Hepatic stellate cell (primary cell): ENCODE results near the gene SV2B.
"Not testable (repeated sequence)": the region's sequence is repeated elsewhere in the genome, so short reads cannot be mapped to it uniquely, and the experiment has no call there.

Source experiments
- DNase-seq: peaks from one replicate; pipeline ENCODE4 v3.0.0; 2011; ENCODE audit warnings: low spot score

SV2B gene

GRCh38 chr15:91099995-91100813 is at the start of gene SV2B:
SV2B (plus strand) TSS chr15:91100257; CDS start chr15:91226264, 126,007 bp downstream.
- DNase-seq: no peak

GRCh38 chr15:91051248-91051647 is 48.8 kb upstream of the SV2B start:
- DNase-seq: no peak

- DNase-seq: no peak
Measured at GRCh38 chr15:91054816-91055215, 45.2 kb upstream of the SV2B start.

DNA sequence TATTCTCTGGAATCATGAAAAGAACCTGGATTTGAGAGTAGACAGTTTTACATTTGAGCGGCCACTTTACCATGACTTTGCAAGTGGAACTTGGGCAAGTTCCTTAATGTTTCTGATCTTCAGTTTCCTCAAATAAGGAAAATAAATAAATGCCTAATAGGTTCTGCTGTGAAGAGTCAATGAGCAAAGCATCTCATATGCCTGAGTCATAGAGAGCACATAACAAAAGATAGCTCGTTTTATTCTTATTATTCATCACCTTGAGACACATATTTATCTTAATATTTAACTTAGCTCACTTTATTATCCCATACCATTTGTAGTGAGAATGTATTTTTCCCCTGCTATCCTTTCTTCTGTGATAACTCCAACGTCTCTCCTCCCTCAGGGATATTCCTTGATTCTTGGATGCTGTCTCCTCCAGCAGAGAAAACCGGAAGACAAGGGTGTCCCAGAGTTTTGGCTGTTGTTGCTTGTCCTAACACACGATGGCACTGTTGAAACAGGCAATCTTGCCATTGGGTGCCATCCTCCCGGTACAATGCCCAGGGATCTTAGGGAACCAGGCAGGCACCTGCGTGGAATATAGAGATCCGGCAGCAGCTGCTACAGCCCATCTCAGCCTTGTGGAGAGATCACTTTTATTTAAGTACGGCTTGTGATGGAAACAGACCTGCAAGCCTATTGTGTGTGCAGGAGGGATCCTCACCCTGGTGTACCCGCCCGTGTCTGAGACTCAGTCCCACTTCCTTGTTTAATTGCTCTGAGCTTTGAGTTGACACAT is 44.3 kb upstream of the SV2B start:
- peak; percentile 61 for DNase-seq

DNA sequence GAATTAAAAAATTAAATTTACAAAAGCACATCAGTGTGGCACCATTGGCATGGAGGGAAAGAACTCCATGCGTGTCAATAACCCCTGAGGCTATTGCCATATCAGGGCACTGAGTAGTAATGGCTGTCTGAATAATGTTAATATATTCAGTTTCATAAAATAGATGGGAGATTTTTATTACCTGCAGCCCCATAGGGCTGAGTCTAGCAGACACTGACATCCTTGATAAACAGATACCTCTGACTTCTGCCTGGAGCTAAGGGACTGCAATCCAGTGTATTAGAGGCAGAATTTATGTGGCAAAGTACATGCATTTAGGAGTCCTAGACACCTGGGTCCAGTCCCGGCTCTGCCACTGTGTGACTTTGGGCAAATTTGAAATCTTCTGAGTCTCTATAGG is 38.8 kb upstream of the SV2B start:
- no peak for DNase-seq

GRCh38 chr15:91061997-91062396 is 38.1 kb upstream of the SV2B start:
- DNase-seq: no peak

DNA sequence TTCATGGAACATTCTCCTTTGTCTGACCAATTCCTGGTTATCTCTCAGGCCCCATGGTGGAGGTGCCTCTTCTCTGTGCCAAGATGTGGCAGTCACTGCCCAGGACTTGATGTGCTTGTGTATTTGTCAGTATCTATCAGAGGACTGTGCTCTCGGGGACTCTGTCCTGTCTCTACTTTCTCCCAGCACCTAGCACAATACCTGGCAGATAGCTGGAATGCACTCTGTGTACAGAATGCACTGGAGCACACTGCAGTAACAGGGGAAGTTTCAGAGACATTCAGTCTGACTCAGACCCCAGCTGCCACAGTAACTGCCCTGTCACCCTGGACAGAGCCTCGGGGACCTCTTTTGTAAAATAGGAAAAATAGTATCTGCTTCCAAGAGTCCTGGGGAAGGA is 34.6 kb upstream of the SV2B start:
- DNase-seq: no peak

DNA sequence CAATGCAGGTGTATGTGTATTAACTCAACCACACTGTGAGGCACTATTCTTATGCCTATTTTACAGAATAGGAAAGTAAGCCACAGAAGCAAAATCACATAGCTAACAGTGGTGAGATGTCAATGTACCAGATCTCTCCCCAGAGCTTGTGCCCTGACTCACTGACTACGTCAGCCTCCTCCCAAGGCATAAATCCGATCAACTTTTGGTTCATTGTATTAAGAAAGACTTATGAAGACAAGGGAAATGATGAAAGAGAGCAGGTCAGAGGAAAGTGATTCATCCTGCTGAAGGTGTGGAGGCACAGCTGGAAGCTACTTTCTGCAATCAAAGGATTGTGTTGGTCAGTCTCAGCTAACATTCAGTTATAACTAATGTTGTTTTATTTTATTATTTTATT is 33.0 kb upstream of the SV2B start:
- DNase-seq: no peak

DNA sequence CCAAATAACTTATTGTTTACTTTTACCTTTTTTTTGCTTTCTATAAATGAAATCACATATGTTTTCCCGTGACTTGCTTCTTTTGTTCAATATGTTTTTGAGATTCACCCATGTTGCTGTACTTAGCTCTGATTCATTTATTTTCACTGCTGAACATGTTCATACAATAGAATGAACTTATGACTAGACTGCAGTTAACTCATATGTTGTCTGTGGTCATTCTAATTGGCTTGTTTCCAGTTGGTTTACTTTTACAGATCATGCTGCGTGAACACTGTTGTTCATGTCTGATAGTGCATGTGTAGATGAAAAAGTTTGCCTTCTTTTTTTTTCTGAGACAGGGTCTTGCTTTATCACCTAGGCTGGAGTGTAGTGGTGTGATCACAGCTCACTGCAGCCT is 31.6 kb upstream of the SV2B start:
- no peak for DNase-seq

DNA sequence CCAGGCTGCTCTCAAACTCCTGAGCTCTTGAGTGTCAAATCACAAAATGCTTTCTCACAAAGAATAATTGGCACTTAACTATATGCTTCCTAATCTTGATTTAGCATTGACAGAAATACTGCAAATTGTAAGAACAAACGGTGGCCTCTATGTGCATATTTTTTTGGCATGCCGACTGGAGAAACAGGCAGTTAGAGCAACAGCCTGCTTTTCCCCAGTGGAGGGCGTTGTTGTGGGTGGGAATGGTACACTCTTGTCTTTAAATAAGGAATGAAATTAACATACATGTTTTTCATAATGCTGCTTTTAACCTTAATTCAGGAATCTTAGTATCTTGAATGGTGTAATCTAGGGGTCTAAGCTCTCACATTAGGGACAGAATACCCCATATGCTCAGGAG is 31.1 kb upstream of the SV2B start:
- no peak for DNase-seq

GRCh38 chr15:91070872-91071271 is 29.2 kb upstream of the SV2B start:
- DNase-seq: no peak

DNA sequence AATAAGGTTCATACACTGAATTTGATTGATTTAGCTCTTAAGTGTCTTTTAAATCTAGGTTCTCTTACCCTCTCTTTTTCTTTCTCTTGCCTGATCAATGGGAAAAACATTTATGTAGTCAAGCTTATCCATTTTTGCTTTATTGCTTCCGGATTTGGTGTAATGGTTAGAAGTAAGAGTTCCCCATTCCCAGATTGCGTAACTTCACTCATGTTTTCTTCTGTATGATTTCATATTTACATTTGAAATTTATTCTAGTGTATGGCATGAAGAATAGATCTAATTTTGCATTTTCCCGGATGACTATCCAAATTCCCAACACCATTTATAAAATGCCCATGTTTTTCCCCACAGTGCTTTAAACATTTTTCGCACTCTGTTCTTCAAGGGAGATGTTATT is 27.9 kb upstream of the SV2B start:
- DNase-seq: no peak

DNA sequence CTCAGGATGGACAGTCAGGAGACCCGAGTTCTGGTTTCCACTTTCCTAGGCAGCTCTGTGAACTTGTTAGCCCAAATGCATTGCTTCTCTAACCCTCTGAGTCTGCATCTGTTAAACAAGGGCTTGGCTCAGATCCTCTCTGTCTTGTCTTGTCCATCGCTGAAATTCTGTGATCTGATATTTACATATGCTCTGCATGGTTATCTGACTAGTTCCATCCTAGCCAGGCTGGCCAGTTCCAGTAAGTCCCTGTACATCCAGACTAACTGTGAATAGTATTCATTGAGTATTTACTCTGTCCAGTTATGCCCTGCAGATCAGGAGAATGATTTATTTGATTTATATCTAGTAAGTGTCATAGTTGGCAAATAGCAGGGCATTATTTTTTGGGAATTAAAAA is 27.0 kb upstream of the SV2B start:
- DNase-seq: no peak

- no peak for DNase-seq
Measured at GRCh38 chr15:91073768-91074167, 26.3 kb upstream of the SV2B start.

GRCh38 chr15:91075739-91076138 is 24.3 kb upstream of the SV2B start:
- DNase-seq: no peak

DNA sequence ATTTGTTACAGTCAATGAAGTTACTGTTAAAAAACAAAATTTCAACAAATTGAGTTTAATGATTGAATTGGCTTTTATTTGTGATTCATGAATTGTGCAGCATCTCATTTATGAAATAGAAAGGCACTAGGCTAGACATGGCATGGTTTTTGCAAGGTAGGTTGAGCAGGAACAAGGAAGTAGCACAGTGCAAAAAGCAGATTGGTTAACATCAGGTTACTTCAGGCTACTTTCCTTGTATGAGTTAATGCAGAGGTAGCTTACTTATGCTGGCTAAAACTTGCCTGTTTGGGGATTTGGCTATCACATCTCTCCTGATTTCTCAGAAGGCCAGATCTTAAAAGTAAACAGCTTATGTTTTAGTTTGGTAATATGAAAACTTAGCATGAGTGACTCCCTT is 23.0 kb upstream of the SV2B start:
- no peak for DNase-seq

DNA sequence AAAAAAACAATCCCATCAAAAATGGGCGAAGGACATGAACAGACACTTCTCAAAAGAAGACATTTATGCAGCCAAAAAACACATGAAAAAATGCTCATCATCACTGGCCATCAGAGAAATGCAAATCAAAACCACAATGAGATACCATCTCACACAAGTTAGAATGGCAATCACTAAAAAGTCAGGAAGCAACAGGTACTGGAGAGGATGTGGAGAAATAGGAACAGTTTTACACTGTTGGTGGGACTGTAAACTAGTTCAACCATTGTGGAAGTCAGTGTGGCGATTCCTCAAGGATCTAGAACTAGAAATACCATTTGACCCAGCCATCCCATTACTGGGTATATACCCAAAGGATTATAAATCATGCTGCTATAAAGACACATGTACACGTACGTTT is 6.2 kb upstream of the SV2B start:
- not testable (repeated sequence) for DNase-seq

DNA sequence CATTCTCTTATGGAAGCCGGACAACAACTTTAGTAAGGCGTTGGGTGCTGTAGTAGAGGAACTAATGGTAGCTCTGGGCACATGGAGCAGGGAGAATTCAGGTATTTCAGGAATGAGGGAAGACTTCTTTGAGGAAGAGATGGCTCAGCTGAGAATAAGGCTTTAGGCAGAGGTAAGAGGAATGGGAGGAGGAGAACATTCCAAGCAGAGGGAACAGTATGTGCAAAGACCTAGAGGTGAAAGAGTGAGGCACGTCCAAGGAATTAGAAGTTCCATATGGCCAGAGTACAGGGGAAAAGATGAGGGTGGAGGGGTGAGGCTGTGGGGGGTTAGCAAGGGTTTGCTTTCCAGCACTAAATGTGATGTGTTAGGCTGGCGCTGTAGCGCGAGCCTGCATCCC is 1.6 kb upstream of the SV2B start:
- no peak for DNase-seq

GRCh38 chr15:91099616-91099994 is 452 bp upstream of the SV2B start:
- DNase-seq: no peak

GRCh38 chr15:91100814-91101607 is 954 bp downstream of the SV2B start:
- DNase-seq: no peak

- no peak for DNase-seq
Measured at GRCh38 chr15:91101608-91101920, 1.5 kb downstream of the SV2B start.

- DNase-seq: no peak
Measured at GRCh38 chr15:91102546-91103330, 2.7 kb downstream of the SV2B start.
